Amygdala (tissue), 56 donors: ENCODE measurements around the gene BTBD8.

ENCODE experiments used
- DNase-seq, 56 donors: peaks; one replicate each; lab custom pipeline; 2025; lab: John Stamatoyannopoulos, UW

BTBD8 gene

GRCh38 chr1:92087542-92087941, 7.4 kb downstream of the BTBD8 start:
- DNase-seq: no peak

GRCh38 chr1:92091625-92092024, 11.5 kb downstream of the BTBD8 start:
- DNase-seq: no peak

DNA sequence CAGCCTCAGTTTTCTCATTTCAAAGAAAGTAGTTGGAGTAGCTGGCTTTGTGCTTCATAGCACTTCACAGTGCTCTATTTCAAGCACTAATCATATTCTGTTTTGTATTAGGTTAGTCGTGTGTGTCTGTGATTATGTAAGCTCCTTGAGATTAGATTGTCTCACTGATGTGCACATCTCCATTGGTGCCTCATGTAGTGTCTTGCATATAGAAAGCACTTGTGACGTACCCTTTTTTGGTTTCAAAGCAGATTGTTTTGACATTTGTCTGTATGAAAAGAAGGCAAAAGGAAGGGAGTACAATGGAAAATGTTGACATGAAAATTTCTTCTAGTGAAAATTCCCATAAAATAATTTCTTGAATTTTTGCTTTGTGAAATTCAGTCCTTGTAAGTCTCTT, 13.9 kb downstream of the BTBD8 start:
- DNase-seq: no peak

DNA sequence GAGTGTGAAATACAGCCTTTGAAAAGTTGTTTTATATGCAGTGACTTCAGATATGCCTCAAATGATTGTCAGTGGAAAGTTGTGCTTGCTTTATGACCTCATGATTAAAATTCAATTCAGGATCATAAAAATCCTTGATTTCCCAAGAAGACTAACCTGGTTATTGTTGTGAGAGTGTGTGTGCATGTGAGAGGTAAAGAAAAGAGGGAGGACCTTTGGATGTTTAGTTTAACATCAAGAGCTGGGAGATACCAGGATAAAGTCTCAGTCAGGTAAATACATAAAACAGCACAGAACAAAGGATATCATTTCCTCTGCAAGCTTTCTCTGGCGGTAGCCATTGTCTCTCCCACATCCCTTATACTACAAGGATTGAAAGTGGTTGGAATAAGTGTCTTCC, 14.4 kb downstream of the BTBD8 start:
- DNase-seq: no peak

DNA sequence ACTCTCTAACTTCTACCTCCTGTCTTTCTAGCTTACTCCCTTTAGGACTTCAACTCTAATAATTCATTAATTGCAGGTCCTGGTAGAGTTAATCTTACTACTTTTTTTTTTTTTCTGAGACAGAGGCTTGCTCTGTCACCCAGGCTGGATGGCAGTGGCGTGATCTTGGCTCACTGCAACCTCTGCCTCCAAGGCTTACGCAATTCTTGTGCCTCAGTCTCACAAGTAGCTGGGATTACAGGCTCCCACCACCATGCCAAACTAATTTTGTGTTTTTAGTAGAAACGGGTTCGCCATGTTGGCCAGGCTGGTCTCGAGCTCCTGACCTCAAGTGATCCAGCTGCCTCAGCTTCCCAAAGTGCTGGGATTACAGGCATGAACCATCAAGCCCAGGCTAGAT, 15.7 kb downstream of the BTBD8 start:
- DNase-seq: peak in 3 of 56 donors; percentile 2 to 3 (median 2)

DNA sequence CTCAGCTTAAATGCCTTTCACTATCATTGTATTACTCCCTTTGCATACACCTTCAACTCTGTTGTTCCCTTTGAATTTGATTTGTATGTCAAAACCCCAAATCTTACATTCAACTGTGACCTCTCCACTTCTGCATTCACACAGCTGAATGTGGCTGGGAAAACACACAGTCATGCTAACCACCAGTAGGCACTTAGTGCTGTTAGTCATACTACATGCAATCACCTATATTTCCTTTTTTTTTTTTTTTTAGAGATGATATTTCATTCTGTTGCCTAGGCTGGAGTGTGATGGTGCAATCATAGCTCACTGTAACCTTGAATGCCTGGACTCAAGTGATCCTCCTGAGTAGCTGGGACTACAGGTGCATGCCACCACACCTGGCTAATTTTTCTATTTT, 16.2 kb downstream of the BTBD8 start:
- no peak for DNase-seq

DNA sequence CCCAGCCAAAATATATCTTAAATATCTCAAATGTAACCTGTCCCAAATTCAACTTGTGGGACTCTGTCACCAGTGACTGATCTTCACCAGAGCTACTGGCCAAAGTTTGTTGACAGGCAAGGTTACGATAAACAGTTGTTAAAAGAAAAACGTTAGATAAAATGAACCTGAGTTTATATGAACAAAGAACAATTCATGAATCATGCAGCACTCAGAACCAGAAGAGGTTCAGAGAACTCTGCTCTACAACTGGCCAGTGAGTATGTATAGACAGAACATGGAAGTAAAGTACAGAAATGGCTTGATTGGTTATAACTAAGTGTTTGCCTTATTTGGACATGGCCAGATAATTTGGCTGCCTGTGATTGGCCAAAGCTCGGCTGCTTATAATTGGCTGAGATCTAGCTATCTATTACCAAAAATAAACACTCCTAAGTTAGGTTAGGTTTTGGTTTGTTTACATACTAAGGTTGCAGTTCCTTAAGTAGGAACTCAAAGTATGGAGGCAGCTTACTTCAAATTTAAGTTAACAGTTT, 25.5 kb downstream of the BTBD8 start:
- DNase-seq: no peak

GRCh38 chr1:92108631-92109030, 28.5 kb downstream of the BTBD8 start:
- no peak for DNase-seq

GRCh38 chr1:92117526-92117925, 37.4 kb downstream of the BTBD8 start:
- DNase-seq: no peak

GRCh38 chr1:92118826-92119225, 38.7 kb downstream of the BTBD8 start:
- DNase-seq: no peak

- DNase-seq: no peak
Measured at GRCh38 chr1:92123868-92124267, 43.7 kb downstream of the BTBD8 start.

DNA sequence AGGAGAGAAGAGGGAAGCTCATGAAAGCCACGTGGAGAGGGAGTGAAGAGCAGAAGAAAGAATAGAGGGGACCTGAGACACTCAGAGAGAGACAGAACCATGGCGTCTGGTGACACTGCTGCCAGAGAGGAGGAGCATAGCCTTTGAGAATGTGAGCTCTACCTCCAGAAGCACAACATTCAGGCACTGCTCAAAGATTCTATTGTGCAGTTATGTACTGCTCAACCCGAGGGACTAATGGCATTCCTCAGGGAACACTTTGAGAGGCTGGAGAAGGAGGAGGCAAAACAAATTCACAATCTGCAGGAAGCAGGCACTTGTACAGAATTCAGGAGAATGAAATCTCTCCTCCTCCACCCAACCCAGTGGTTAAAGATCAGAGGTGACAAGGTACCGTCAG, 45.1 kb downstream of the BTBD8 start:
- DNase-seq: no peak

GRCh38 chr1:92126088-92126487, 45.9 kb downstream of the BTBD8 start:
- no peak for DNase-seq

GRCh38 chr1:92134331-92134730, 54.2 kb downstream of the BTBD8 start:
- DNase-seq: no peak

GRCh38 chr1:92136341-92136740, 56.2 kb downstream of the BTBD8 start:
- no peak for DNase-seq

- no peak for DNase-seq
Measured at GRCh38 chr1:92154934-92155333, 74.8 kb downstream of the BTBD8 start.

DNA sequence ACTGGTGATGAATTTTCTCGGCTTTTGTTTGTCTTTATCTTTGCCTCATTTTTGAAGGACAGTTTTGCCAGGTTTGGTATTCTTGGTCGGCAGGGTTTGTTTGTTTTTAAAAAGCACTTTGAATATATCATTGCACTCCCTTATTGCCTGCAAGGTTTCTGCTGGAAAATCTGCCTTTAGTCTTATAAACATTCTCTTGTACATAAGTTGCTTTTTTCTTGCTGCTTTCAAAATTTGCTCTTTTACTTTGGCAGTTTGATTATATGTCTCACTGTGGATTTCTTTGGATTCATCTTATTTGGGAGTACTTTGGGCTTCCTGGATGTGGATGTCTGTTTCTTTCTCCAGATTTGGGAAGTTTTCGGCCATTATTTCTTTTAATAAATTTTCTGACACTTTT, 79.4 kb downstream of the BTBD8 start:
- DNase-seq: no peak

DNA sequence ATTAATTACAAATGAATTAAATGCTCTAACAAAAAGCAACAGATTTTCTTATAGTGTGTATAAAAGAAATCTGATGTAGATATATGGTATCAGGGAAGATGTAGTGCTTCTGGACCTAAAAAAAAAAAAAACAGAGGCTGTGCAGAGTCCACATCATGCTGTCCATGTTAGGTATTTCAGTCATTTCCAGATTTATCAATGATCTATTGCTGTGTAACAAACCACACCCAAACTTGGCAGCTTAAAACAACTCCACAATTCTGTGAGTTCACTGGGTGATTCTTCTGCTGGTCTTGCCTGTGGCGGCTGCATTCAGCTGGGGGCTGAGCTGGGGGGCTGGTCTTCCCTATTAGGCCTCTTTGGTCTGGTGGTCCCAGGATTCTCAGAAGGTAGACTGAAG, 85.2 kb downstream of the BTBD8 start:
- DNase-seq: no peak

DNA sequence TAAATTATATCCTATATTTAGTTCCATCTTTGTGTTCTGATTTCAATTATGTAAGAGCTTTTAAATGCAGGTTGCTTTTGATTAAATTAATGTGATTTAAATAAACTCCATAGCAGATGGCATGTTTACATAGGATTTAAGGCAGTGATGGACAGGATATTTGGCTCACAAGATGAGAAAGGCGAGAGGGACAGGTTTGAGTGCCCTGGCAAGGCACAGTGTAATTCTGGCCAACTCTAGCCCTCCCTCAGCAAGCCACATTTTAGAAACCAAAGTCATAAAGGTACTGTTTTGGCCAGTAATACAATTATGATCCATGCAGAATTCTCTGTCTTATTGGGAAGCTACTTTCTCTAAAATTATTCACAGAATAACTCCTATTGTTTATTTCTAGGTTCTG, 87.0 kb downstream of the BTBD8 start:
- no peak for DNase-seq

GRCh38 chr1:92168657-92169056, 88.5 kb downstream of the BTBD8 start:
- DNase-seq: peak in 29 of 56 donors; percentile 1 to 66 (median 32)

DNA sequence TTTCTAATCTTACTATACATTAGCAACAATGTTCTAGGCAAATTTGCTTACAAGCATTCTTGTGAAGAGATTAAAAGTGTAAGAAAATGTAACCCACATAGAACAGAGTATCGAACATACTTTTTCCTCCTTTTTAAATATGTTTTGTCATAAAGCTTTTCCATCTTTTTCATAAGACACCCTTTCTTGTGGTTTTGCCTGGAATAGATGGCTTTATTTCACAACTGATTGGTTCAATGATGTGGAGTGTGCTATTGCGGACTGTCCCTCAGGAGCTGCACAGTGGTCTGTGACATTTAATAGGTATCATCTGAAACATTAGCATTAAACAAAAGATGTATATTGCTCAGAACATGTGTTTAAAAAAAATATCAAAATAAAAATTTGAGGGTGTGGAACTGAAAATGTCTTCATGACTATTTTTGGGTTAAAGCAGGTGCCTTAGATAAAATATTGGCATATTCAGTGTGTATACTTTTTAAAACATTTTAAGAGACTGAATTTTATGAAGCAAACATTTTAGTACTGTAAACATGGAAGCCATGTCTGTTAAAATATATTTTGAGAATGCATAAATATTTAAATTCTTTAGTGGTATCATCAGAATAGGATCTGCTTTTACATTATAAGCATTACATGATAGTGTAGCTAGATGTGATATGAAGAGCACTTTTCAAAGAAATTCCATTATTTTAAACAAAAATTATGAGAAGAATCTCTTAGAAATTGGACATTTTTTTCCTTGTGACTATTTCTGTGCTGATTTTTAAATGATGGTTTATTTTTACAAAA, 89.3 kb downstream of the BTBD8 start:
- no peak for DNase-seq

DNA sequence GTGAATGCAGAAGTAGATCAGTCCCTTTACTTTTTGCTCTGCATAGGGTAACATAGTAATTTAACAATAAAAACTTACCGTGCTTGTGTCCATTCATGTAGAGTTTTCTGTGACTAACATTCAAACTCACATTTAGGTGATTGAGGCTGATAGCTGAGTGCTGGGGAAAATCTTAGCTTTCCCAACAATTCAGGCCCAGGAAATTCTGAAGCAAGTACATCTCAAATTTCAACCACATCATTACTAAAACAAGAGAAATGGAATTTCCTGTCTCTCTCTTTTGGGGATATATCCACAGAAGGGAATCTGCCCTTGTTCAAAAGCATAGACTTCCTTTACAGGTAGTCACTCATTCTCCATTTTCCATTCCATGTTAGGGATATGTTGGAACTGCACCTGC, 104.5 kb downstream of the BTBD8 start:
- no peak for DNase-seq

GRCh38 chr1:92186081-92186480, 105.9 kb downstream of the BTBD8 start:
- no peak for DNase-seq
